ENCODE data around the gene MET. TPM values are rescaled to one million over a fixed set of nuclear protein-coding genes. Genes with fewer than 3 reads are reported as not detected.

The MET gene
- total and polyA plus RNA-seq, 2 donors from 2014 or later: 13.4 to 225 TPM

DNA sequence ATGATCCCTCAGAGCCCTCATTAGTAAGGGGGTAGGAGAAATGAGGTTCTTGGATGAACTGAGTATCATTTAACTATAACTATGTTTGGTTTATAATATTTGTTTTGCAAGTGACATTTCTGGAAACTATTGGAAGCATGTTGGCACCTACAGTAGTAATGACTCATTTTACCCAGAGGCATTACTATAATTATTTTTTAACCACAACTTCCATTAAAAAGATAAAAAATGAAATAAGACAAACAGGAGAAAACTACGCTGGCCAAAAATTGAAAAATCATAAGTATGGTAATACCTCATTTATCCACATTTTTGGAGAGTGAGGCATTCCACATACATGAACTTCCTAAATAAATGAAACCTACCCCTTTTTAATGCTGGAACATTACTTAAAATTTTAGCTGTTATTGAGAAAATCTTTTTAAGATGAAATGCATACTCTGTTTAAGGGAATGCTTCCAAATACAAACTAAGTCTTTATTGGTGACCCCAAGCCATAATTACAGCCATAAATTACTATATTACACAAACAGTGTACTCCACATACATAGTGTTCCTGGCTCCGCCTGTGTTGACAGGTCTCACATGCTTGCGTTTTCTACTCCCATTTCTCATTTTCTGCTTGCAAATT, 105.8 kb downstream of the MET start:
- Histone ChIP-seq H3K4me1 (ENCODE audit: control insufficient read depth in 2 of 3, insufficient read depth in 2 of 3, low read depth in 1 of 3, low read length in 3 of 3) (peaks cover 3 to 18% (median 5%) of the 10 kb centered on the region in 3 donors), H3K27me3 (ENCODE audit: control insufficient read depth, insufficient read depth, low read length) (no peaks in the 10 kb centered on the region), H3K9me3 (ENCODE audit: control insufficient read depth in 2 of 3, insufficient read depth in 1 of 3, low read length in 3 of 3) (no peaks in the 10 kb centered on the region), H3K9ac (ENCODE audit: low read length in 3 of 3) (no peak overlapping the region), H3K27ac (ENCODE audit: low read depth in 2 of 2, low read length in 2 of 2) (peak overlapping the region; percentile 26 to 48), H3K36me3 (ENCODE audit: control insufficient read depth in 2 of 3, insufficient read depth in 3 of 3, low read length in 3 of 3) (peaks cover 0 to 8% (median 6%) of the 10 kb centered on the region in 3 donors), H3K4me3 (ENCODE audit: low read length in 3 of 3) (no peak overlapping the region)
- peak in 2 of 5 donors; percentile 64 to 81 for DNase-seq
- FAIRE-seq: no peak
- intact Hi-C loops (cut with DNase I): no loop called here
- TF ChIP-seq CTCF (IDR thresholded peaks at IDR 0.05; ENCODE audit: borderline replicate concordance, extremely low read depth, insufficient read depth): no peak

DNA sequence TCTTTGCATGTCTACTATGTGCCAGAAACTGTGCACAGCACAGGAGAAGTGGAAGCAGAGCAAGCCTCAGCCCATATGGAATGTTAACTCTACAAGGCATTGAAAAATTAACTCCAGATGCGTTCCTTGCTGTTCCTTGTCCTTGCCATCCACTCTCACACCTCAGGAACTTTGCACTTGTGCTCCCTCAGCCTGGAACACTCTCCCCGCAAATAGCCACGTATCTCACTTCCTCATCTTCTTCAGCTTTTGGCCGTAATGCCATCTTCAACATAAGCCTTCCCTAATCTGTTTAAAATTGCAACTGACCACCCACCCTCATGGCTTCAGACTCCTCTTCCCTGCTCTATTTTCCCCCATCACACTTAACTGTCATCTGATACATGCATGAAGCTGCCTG, 107.2 kb downstream of the MET start:
- no peak for TF ChIP-seq CTCF (IDR thresholded peaks at IDR 0.05; ENCODE audit: borderline replicate concordance, extremely low read depth, insufficient read depth)
- no peak overlapping the region for H3K27ac ChIP-seq (ENCODE audit: low read depth in 2 of 2, low read length in 2 of 2)
- DNase-seq (no peak), FAIRE-seq (no peak)
- intact Hi-C loops (cut with DNase I): no loop called here
- peaks cover 0 to 12% (median 8%) of the 10 kb centered on the region in 3 donors for H3K36me3 ChIP-seq (ENCODE audit: control insufficient read depth in 2 of 3, insufficient read depth in 3 of 3, low read length in 3 of 3)
- no peak overlapping the region for H3K9ac ChIP-seq (ENCODE audit: low read length in 3 of 3)
- H3K27me3 ChIP-seq (ENCODE audit: control insufficient read depth, insufficient read depth, low read length): no peaks in the 10 kb centered on the region
- no peaks in the 10 kb centered on the region for H3K9me3 ChIP-seq (ENCODE audit: control insufficient read depth in 2 of 3, insufficient read depth in 1 of 3, low read length in 3 of 3)
- no peak overlapping the region for H3K4me3 ChIP-seq (ENCODE audit: low read length in 3 of 3)
- peaks cover 3 to 18% (median 5%) of the 10 kb centered on the region in 3 donors for H3K4me1 ChIP-seq (ENCODE audit: control insufficient read depth in 2 of 3, insufficient read depth in 2 of 3, low read depth in 1 of 3, low read length in 3 of 3)

DNA sequence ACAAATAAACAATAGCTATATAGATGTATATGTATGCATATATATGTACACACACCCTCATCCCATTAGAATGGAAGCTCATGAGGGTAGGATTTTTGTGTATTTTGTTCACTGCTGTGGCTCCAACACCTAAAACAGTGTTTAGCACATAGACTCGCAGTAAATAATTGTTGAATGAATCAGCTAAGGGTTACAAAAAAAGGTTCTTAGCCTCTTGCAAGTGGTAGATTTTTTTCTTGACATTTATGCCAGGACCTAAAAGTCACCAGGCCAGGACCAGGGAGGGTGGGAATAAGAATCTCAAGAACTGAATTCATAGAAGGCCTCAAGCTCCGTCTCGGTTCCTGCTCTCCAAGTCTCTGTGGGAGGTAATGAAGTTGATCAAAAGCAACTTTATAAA, 107.9 kb downstream of the MET start:
- FAIRE-seq (no peak), DNase-seq (no peak)
- Histone ChIP-seq H3K4me3 (ENCODE audit: low read length in 3 of 3) (no peak overlapping the region), H3K27ac (ENCODE audit: low read depth in 2 of 2, low read length in 2 of 2) (peak overlapping the region in 1 of 2 donors; percentile 67), H3K27me3 (ENCODE audit: control insufficient read depth, insufficient read depth, low read length) (no peaks in the 10 kb centered on the region), H3K9me3 (ENCODE audit: control insufficient read depth in 2 of 3, insufficient read depth in 1 of 3, low read length in 3 of 3) (no peaks in the 10 kb centered on the region), H3K4me1 (ENCODE audit: control insufficient read depth in 2 of 3, insufficient read depth in 2 of 3, low read depth in 1 of 3, low read length in 3 of 3) (peaks cover 3 to 18% (median 5%) of the 10 kb centered on the region in 3 donors), H3K36me3 (ENCODE audit: control insufficient read depth in 2 of 3, insufficient read depth in 3 of 3, low read length in 3 of 3) (peaks cover 0 to 12% (median 8%) of the 10 kb centered on the region in 3 donors), H3K9ac (ENCODE audit: low read length in 3 of 3) (peak overlapping the region in 1 of 3 donors; percentile 20)
- intact Hi-C loops (cut with DNase I): no loop called here
- no peak for TF ChIP-seq CTCF (IDR thresholded peaks at IDR 0.05; ENCODE audit: borderline replicate concordance, extremely low read depth, insufficient read depth)
